IPS DF 6.9 (cell line): ENCODE results near the gene PDE2A.
"Not testable (repeated sequence)": the region's sequence is repeated elsewhere in the genome, so short reads cannot be mapped to it uniquely, and the experiment has no call there.

ENCODE experiments used
- DNase-seq: peaks from one replicate; pipeline ENCODE4 v3.0.0-alpha.2; 2013; ENCODE audit warnings: low read depth, low spot score
- H3K27ac ChIP-seq: one replicate; pipeline ENCODE4 v1.5.1; 2013; ENCODE audit warnings: low read length, control low read depth
- H3K27me3 ChIP-seq: 2 replicates; pipeline ENCODE4 v1.6.1; 2013; ENCODE audit warnings: mild to moderate bottlenecking, low read length; ENCODE audit not compliant: control insufficient read depth, insufficient read depth
- H3K36me3 ChIP-seq: 2 replicates; pipeline ENCODE4 v1.6.1; 2013; ENCODE audit warnings: low read length; ENCODE audit not compliant: control insufficient read depth, insufficient read depth
- H3K4me1 ChIP-seq: 2 replicates; pipeline ENCODE4 v1.6.1; 2013; ENCODE audit warnings: low read length; ENCODE audit not compliant: control insufficient read depth, insufficient read depth
- H3K4me3 ChIP-seq: 2 replicates; pipeline ENCODE4 v1.5.1; 2013; ENCODE audit warnings: mild to moderate bottlenecking, low read length
- H3K9me3 ChIP-seq: 2 replicates; pipeline ENCODE4 v1.6.1; 2013; ENCODE audit warnings: low read length, inconsistent platforms; ENCODE audit not compliant: control insufficient read depth, insufficient read depth
- WGBS: extraction: QIAGEN DNeasy Blood & Tissue Kit; methylation state at CpG from one replicate; pipeline ENCODE4 v1.1.7; 2013; ENCODE audit warnings: mixed read lengths, missing lambda C conversion rate; ENCODE audit not compliant: insufficient read length, insufficient coverage; 5-methylcytosine and 5-hydroxymethylcytosine counted together

The PDE2A gene

DNA sequence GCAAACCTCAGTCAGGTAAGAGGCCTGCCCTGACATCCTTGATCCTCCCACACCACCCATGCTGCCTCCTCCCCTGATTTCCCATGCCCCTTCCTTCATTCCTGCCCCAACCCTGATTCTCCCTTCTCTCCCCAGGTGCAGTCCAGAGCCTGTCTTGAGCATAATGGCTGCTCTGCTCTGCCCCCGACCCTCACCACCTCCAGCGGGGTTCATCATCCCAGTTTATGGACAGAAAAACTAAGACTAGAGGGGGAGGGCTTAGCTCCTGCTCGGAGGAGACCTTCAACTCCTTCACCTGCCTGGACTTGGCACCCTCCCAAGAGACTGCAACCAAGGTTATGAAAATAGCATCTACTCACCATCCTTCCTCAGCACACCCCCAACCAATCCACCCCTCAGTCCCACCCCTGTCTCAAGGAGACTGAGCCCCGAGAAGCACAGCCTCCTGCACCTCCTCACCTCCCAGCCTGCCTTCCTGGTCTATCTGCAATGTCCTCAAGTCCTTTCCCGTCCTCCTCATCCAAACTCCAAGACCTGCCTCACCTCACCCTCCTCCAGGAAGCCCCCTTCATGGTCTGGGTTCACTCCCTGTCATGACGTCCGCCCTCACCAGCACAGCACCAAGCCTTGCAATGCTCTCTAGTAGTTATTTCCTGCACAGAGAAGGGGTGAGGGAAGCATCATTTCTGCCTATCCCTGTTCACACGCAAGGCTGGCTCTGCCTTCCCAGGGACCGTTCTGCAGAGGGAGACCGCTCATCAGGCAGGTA, 103.1 kb downstream of the PDE2A start:
- H3K4me1 ChIP-seq, result no peaks in the 10 kb centered on the region; the same call in 1 of the 2 replicates
- H3K27me3 ChIP-seq, result no peaks in the 10 kb centered on the region
- H3K4me3 ChIP-seq, result no peak overlapping the region
- DNase-seq, result no peak
- no CpG with 5 or more reads among the region's 10 CpGs for WGBS
- H3K36me3 ChIP-seq, result no peaks in the 10 kb centered on the region
- no peaks in the 10 kb centered on the region for H3K9me3 ChIP-seq
- H3K27ac ChIP-seq, result no peak overlapping the region

DNA sequence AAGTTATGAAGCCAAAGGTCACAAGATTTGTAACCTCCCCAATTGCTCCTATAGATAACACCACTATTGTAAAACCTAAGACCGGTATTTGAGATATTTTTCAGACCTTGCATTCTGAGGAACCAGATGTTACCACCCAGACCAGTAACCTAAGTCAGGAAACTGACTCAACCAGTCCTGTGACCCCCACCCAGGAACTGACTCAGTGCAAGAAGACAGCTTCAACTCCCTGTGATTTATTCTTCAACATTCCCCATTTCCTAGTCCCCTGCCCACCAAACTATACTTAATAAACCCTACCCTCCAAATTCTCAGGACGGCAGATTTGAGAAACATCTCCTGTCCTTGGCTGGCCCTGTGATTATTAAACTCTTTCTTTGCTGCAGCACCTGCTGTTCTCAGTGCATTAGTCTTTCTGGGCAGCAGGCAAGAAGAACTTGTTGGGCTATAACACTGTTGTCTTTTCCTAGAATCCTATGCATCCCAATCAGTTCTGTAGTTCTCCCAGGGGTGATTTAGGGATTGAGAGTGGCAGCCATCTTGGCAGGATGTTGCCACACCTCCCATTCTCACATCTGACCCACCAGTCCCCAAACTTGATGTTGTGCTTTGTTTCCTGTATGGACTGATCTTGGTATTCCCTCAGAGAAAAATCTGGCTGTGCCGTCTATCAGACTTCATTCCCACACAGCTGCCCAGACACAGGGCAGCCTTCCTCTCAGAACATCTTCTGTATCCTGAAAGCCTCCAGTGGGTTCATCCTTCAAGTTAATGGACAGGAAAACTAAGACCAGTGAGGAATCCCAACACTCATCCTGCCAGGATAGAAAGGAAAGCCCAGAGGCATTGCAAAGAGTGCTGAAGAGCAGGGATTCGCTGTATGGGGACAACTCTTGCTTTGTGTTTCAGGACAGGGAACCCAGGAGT, 104.0 kb downstream of the PDE2A start:
- no peaks in the 10 kb centered on the region for H3K36me3 ChIP-seq
- H3K27ac ChIP-seq, result no peak overlapping the region
- no peak for DNase-seq
- no peak overlapping the region for H3K4me3 ChIP-seq
- H3K27me3 ChIP-seq, result no peaks in the 10 kb centered on the region
- no peaks in the 10 kb centered on the region for H3K9me3 ChIP-seq
- no peaks in the 10 kb centered on the region; the same call in 1 of the 2 replicates for H3K4me1 ChIP-seq
- WGBS, result no CpG with 5 or more reads among the region's 4 CpGs

DNA sequence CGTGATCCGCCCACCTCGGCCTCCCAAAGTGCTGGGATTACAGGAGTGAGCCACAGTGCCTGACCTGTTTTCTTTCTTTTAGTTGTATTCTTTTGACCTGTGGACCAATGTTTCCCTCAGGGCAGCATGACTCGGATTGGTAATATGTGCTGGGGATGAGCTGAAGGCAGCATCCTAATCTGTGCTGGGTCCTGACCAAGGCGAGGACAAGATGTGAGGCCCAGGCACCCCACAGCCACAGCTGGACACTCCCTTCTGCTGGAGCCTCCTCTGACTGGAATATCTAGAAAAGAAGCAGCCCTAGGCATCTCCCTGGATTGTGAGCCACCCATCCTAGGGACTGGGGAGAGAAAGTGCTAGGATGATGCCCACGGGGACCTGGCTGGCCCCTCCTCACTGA, 105.4 kb downstream of the PDE2A start:
- DNase-seq, result no peak
- no peaks in the 10 kb centered on the region for H3K9me3 ChIP-seq
- H3K27me3 ChIP-seq, result no peaks in the 10 kb centered on the region
- no peak overlapping the region for H3K4me3 ChIP-seq
- H3K27ac ChIP-seq, result no peak overlapping the region
- no CpG with 5 or more reads among the region's 6 CpGs for WGBS
- no peaks in the 10 kb centered on the region for H3K36me3 ChIP-seq
- no peaks in the 10 kb centered on the region; the same call in 1 of the 2 replicates for H3K4me1 ChIP-seq

DNA sequence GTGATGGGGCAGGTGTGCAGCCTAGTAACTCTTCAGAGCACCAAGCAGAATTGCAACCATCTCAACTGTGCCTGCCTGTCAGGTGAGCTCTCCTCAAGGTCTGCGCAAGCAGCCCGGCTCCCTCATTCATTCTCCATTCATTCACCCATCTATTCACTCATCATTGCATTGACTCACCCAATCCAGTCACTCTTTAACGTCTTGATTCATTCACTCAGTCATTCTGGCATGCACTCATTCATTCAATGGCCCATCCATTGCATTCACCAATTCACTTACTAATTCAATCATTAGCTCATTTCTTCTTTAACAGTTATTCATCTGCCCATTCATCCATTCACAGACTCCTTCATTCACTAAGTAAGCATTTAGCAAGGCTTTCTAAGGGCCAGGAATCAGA, 111.8 kb downstream of the PDE2A start:
- no peaks in the 10 kb centered on the region for H3K36me3 ChIP-seq
- DNase-seq, result no peak
- H3K4me1 ChIP-seq, result peaks cover under 1% of the 10 kb centered on the region; the same call in 1 of the 2 replicates
- no peaks in the 10 kb centered on the region for H3K9me3 ChIP-seq
- H3K27ac ChIP-seq, result no peak overlapping the region
- no peak overlapping the region for H3K4me3 ChIP-seq
- no CpG with 5 or more reads among the region's 3 CpGs for WGBS
- H3K27me3 ChIP-seq, result no peaks in the 10 kb centered on the region

DNA sequence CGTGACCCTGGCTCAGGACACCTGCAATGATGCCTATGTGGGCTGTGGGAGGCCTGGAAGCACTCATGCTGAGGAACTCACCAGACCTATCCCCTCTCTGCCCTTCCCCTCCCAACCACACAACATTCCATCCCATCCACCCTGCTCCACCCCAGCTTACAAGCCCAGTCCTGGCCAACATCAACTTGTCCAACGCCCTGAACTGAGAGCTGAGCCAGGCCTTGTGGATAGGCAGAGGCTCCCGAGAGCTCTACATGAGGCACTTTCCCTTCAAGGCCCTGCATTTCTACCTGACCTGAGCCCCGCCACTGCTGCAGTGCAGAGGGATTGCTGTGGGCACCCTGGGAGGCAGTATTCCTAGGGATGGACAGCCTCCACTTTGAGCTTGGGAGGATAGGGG, 112.4 kb downstream of the PDE2A start:
- WGBS, result no CpG with 5 or more reads among the region's 4 CpGs
- peaks cover 1% of the 10 kb centered on the region; the same call in 1 of the 2 replicates for H3K4me1 ChIP-seq
- no peak for DNase-seq
- no peak overlapping the region for H3K27ac ChIP-seq
- no peak overlapping the region for H3K4me3 ChIP-seq
- H3K36me3 ChIP-seq, result no peaks in the 10 kb centered on the region
- no peaks in the 10 kb centered on the region for H3K27me3 ChIP-seq
- no peaks in the 10 kb centered on the region for H3K9me3 ChIP-seq

- not testable (repeated sequence) for H3K27ac ChIP-seq, H3K4me3 ChIP-seq, H3K36me3 ChIP-seq, H3K4me1 ChIP-seq, H3K9me3 ChIP-seq, H3K27me3 ChIP-seq, DNase-seq
- WGBS, result no CpG with 5 or more reads among the region's 15 CpGs
These were observed 113.4 kb downstream of the PDE2A start for GRCh38 chr11:72560864-72561263.

- Histone ChIP-seq H3K36me3 (no peaks in the 10 kb centered on the region), H3K9me3 (no peaks in the 10 kb centered on the region), H3K27me3 (no peaks in the 10 kb centered on the region; the same call in 1 of the 2 replicates), H3K4me3 (no peak overlapping the region), H3K27ac (no peak overlapping the region), H3K4me1 (peaks cover 1% of the 10 kb centered on the region; the same call in 1 of the 2 replicates)
- no peak for DNase-seq
- no CpG with 5 or more reads among the region's 5 CpGs for WGBS
These were observed 117.8 kb downstream of the PDE2A start for GRCh38 chr11:72556433-72556832.

DNA sequence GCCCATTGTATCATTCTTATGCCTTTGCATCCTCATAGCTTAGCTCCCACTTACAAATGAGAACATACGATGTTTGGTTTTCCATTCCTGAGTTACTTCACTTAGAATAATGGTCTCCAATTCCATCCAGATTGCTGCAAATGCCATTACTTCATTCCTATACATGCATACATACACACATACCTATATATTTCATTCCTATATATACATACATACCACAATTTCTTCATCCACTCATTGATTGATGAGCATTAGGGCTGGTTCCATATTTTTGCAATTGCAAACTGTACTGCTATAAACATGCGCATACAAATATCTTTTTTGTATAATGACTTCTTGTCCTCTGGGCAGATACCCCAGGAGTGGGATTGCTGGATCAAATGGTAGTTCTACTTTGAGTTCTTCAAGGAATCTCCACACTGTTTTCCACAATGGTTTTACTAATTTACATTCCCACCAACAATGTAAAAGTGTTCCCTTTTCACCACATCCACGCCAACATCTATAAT, 119.2 kb downstream of the PDE2A start:
- not testable (repeated sequence) for H3K27ac ChIP-seq, DNase-seq, H3K4me3 ChIP-seq, H3K9me3 ChIP-seq, H3K36me3 ChIP-seq, H3K4me1 ChIP-seq, H3K27me3 ChIP-seq
- WGBS, result 100% methylated on average over 1 of the region's 3 CpGs

DNA sequence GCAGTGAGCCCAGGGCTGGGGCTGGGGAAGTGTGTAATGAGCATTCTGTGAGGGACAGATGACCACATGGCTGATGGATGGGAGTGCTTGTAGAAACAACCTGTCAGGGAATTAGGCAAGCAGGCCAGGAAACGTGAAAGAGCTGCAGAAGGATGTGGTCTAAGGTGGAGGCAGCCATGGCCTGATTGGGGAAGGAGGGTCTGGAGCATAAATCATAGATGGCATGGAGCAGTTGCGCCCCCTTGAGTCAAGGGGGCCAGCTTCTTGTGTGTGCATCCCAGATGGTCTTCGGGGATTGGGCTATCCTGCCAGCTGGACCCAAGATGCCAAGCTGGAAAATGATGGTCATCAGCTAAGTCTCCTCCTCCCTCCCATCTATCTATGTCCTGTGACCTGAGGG, 120.5 kb downstream of the PDE2A start:
- Histone ChIP-seq H3K9me3 (no peaks in the 10 kb centered on the region), H3K27ac (no peak overlapping the region), H3K4me3 (no peak overlapping the region), H3K36me3 (no peaks in the 10 kb centered on the region), H3K27me3 (no peaks in the 10 kb centered on the region; the same call in 1 of the 2 replicates), H3K4me1 (peaks cover 1% of the 10 kb centered on the region; the same call in 1 of the 2 replicates)
- no CpG with 5 or more reads among the region's 3 CpGs for WGBS
- peak; percentile 39 for DNase-seq

GRCh38 chr11:72552399-72552910, 121.8 kb downstream of the PDE2A start:
- H3K27ac ChIP-seq, result no peak overlapping the region
- no CpG with 5 or more reads among the region's 3 CpGs for WGBS
- peaks cover under 1% of the 10 kb centered on the region; the same call in 1 of the 2 replicates for H3K4me1 ChIP-seq
- H3K9me3 ChIP-seq, result no peaks in the 10 kb centered on the region
- no peaks in the 10 kb centered on the region for H3K36me3 ChIP-seq
- H3K4me3 ChIP-seq, result no peak overlapping the region
- DNase-seq, result no peak
- H3K27me3 ChIP-seq, result no peaks in the 10 kb centered on the region; the same call in 1 of the 2 replicates
